Measurements from ENCODE around the gene NHS.
"Not testable (repeated sequence)": the region's sequence is repeated elsewhere in the genome, so short reads cannot be mapped to it uniquely, and the experiment has no call there.

The NHS gene

GRCh38 chrX:17549107-17549651 is 174.2 kb downstream of the NHS start:
- no peak for DNase-seq (ENCODE audit: low read depth)

GRCh38 chrX:17550011-17550410 is 175.0 kb downstream of the NHS start:
- DNase-seq (ENCODE audit: low read depth), result no peak

- no peak for DNase-seq (ENCODE audit: low read depth)
Measured at GRCh38 chrX:17552044-17552650, 177.1 kb downstream of the NHS start.

- DNase-seq (ENCODE audit: low read depth), result no peak
Measured at GRCh38 chrX:17553469-17553868, 178.5 kb downstream of the NHS start.

GRCh38 chrX:17553961-17554482 is 179.0 kb downstream of the NHS start:
- no peak for DNase-seq (ENCODE audit: low read depth)

GRCh38 chrX:17554914-17555313 is 179.9 kb downstream of the NHS start:
- no peak for DNase-seq (ENCODE audit: low read depth)

GRCh38 chrX:17555846-17556245 is 180.8 kb downstream of the NHS start:
- DNase-seq (ENCODE audit: low read depth), result no peak

- no peak for DNase-seq (ENCODE audit: low read depth)
Measured at GRCh38 chrX:17559728-17560379, 184.9 kb downstream of the NHS start.

GRCh38 chrX:17560385-17560784 is 185.4 kb downstream of the NHS start:
- no peak for DNase-seq (ENCODE audit: low read depth)

GRCh38 chrX:17563076-17563475 is 188.1 kb downstream of the NHS start:
- no peak for DNase-seq (ENCODE audit: low read depth)

- no peak for DNase-seq (ENCODE audit: low read depth)
Measured at GRCh38 chrX:17563515-17563914, 188.5 kb downstream of the NHS start.

GRCh38 chrX:17564689-17565409 is 189.8 kb downstream of the NHS start:
- no peak for DNase-seq (ENCODE audit: low read depth)

- DNase-seq (ENCODE audit: low read depth), result no peak
Measured at GRCh38 chrX:17566740-17567139, 191.7 kb downstream of the NHS start.

- DNase-seq (ENCODE audit: low read depth), result no peak
Measured at GRCh38 chrX:17567187-17567586, 192.2 kb downstream of the NHS start.

- no peak for DNase-seq (ENCODE audit: low read depth)
Measured at GRCh38 chrX:17567821-17568220, 192.8 kb downstream of the NHS start.

GRCh38 chrX:17568804-17569203 is 193.8 kb downstream of the NHS start:
- DNase-seq (ENCODE audit: low read depth), result not testable (repeated sequence)

- DNase-seq (ENCODE audit: low read depth), result no peak
Measured at GRCh38 chrX:17579026-17579425, 204.0 kb downstream of the NHS start.

- no peak for DNase-seq (ENCODE audit: low read depth)
Measured at GRCh38 chrX:17580539-17581152, 205.6 kb downstream of the NHS start.

- no peak for DNase-seq (ENCODE audit: low read depth)
Measured at GRCh38 chrX:17581641-17582040, 206.6 kb downstream of the NHS start.

- no peak for DNase-seq (ENCODE audit: low read depth)
Measured at GRCh38 chrX:17584248-17584681, 209.3 kb downstream of the NHS start.

GRCh38 chrX:17585006-17585405 is 210.0 kb downstream of the NHS start:
- no peak for DNase-seq (ENCODE audit: low read depth)

- no peak for DNase-seq (ENCODE audit: low read depth)
Measured at GRCh38 chrX:17587366-17587765, 212.4 kb downstream of the NHS start.

Data from stimulated activated CD8-positive, alpha-beta memory T cell treated with anti-CD3 and anti-CD28 coated beads, Interleukin-15, amount 100 ng/mL, for 1 hour (primary cell).